Central memory CD8-positive, alpha-beta T cell (primary cell): ENCODE measurements around the gene CEP63.

Experiments
- ATAC-seq: fragments of 150-1000 bp; cut with Tn5 transposase; replicated peaks from 2 replicates; pipeline ENCODE4 v1.10.0; 2022; ENCODE audit warnings: mild to moderate bottlenecking, moderate FRiP score, moderate number of reproducible peaks; ENCODE audit not compliant: poor library complexity, severe bottlenecking; ENCODE audit errors: extremely low read depth
- DNase-seq, 2 donors: peaks; one replicate each; pipeline ENCODE4 v3.0.0; 2021; ENCODE audit warnings: low spot score in 2 of 2
- H3K27ac Mint-ChIP-seq: one replicate; pipeline ENCODE4 v1.8.0; 2022; ENCODE audit warnings: low read depth, mild to moderate bottlenecking, moderate library complexity, mixed read lengths
- H3K27me3 Mint-ChIP-seq: one replicate; pipeline ENCODE4 v1.8.0; 2022; ENCODE audit warnings: mixed read lengths
- H3K36me3 Mint-ChIP-seq: one replicate; pipeline ENCODE4 v1.8.0; 2022; ENCODE audit warnings: mild to moderate bottlenecking, moderate library complexity, mixed read lengths; ENCODE audit not compliant: insufficient read depth
- H3K4me1 Mint-ChIP-seq: one replicate; pipeline ENCODE4 v1.8.0; 2022; ENCODE audit warnings: mixed read lengths
- H3K4me3 Mint-ChIP-seq: one replicate; pipeline ENCODE4 v1.8.0; 2022; ENCODE audit warnings: mild to moderate bottlenecking, moderate library complexity, mixed read lengths
- H3K9me3 Mint-ChIP-seq: one replicate; pipeline ENCODE4 v1.8.0; 2022; ENCODE audit warnings: mixed read lengths

Gene CEP63

GRCh38 chr3:134609821-134610431, 124.1 kb downstream of the CEP63 start:
- ATAC-seq = no peak

GRCh38 chr3:134610432-134611385, 124.9 kb downstream of the CEP63 start:
- no peak overlapping the region for H3K27ac Mint-ChIP-seq
- H3K9me3 Mint-ChIP-seq = no peaks in the 10 kb centered on the region
- DNase-seq (no peak), ATAC-seq (no peak)
- H3K4me1 Mint-ChIP-seq = no peaks in the 10 kb centered on the region
- H3K27me3 Mint-ChIP-seq = peaks cover 31% of the 10 kb centered on the region
- H3K4me3 Mint-ChIP-seq = no peak overlapping the region
- H3K36me3 Mint-ChIP-seq = no peaks in the 10 kb centered on the region

More at GRCh38 chr3:134609821-134610431, 124.1 kb downstream of the CEP63 start:
- no peaks in the 10 kb centered on the region for H3K9me3 Mint-ChIP-seq
- no peaks in the 10 kb centered on the region for H3K36me3 Mint-ChIP-seq
- no peak for DNase-seq
- H3K4me3 Mint-ChIP-seq = no peak overlapping the region
- no peak overlapping the region for H3K27ac Mint-ChIP-seq
- H3K4me1 Mint-ChIP-seq = no peaks in the 10 kb centered on the region
- H3K27me3 Mint-ChIP-seq = peaks cover 31% of the 10 kb centered on the region

GRCh38 chr3:134611516-134611915, 125.7 kb downstream of the CEP63 start:
- no peak for DNase-seq
- Mint-ChIP-seq H3K4me3 (no peak overlapping the region), H3K36me3 (no peaks in the 10 kb centered on the region), H3K27ac (no peak overlapping the region), H3K27me3 (peaks cover 31% of the 10 kb centered on the region), H3K9me3 (no peaks in the 10 kb centered on the region), H3K4me1 (no peaks in the 10 kb centered on the region)
- ATAC-seq = no peak

GRCh38 chr3:134613006-134613520, 127.2 kb downstream of the CEP63 start:
- Mint-ChIP-seq H3K4me3 (no peak overlapping the region), H3K27ac (no peak overlapping the region), H3K36me3 (no peaks in the 10 kb centered on the region), H3K27me3 (peaks cover 31% of the 10 kb centered on the region), H3K4me1 (no peaks in the 10 kb centered on the region), H3K9me3 (no peaks in the 10 kb centered on the region)
- ATAC-seq = no peak
- DNase-seq = no peak

- no peaks in the 10 kb centered on the region for H3K9me3 Mint-ChIP-seq
Measured at GRCh38 chr3:134614955-134615354, 129.1 kb downstream of the CEP63 start.

GRCh38 chr3:134615743-134616142, 129.9 kb downstream of the CEP63 start:
- H3K36me3 Mint-ChIP-seq = no peaks in the 10 kb centered on the region

More at GRCh38 chr3:134614955-134615354, 129.1 kb downstream of the CEP63 start:
- Mint-ChIP-seq H3K4me3 (no peak overlapping the region), H3K4me1 (no peaks in the 10 kb centered on the region), H3K36me3 (no peaks in the 10 kb centered on the region), H3K27ac (no peak overlapping the region), H3K27me3 (peaks cover 13% of the 10 kb centered on the region)
- ATAC-seq (no peak), DNase-seq (no peak)

GRCh38 chr3:134617608-134618477, 132.0 kb downstream of the CEP63 start:
- ATAC-seq = no peak
- no peak for DNase-seq
- H3K36me3 Mint-ChIP-seq = no peaks in the 10 kb centered on the region

More at GRCh38 chr3:134615743-134616142, 129.9 kb downstream of the CEP63 start:
- Mint-ChIP-seq H3K4me1 (no peaks in the 10 kb centered on the region), H3K27ac (no peak overlapping the region), H3K27me3 (peaks cover 5% of the 10 kb centered on the region), H3K4me3 (no peak overlapping the region), H3K9me3 (no peaks in the 10 kb centered on the region)
- DNase-seq (no peak), ATAC-seq (no peak)

GRCh38 chr3:134618478-134619300, 132.8 kb downstream of the CEP63 start:
- Mint-ChIP-seq H3K4me3 (no peak overlapping the region), H3K27ac (no peak overlapping the region), H3K36me3 (no peaks in the 10 kb centered on the region), H3K9me3 (no peaks in the 10 kb centered on the region), H3K4me1 (no peaks in the 10 kb centered on the region), H3K27me3 (no peaks in the 10 kb centered on the region)
- ATAC-seq (no peak), DNase-seq (no peak)

More at GRCh38 chr3:134617608-134618477, 132.0 kb downstream of the CEP63 start:
- Mint-ChIP-seq H3K9me3 (no peaks in the 10 kb centered on the region), H3K4me3 (no peak overlapping the region), H3K27me3 (no peaks in the 10 kb centered on the region), H3K4me1 (no peaks in the 10 kb centered on the region), H3K27ac (no peak overlapping the region)

GRCh38 chr3:134619301-134619615, 133.4 kb downstream of the CEP63 start:
- Mint-ChIP-seq H3K27me3 (no peaks in the 10 kb centered on the region), H3K4me3 (no peak overlapping the region), H3K9me3 (no peaks in the 10 kb centered on the region), H3K27ac (no peak overlapping the region), H3K4me1 (no peaks in the 10 kb centered on the region), H3K36me3 (no peaks in the 10 kb centered on the region)
- ATAC-seq (no peak), DNase-seq (no peak)

GRCh38 chr3:134619884-134620445, 134.1 kb downstream of the CEP63 start:
- Mint-ChIP-seq H3K4me1 (no peaks in the 10 kb centered on the region), H3K27me3 (no peaks in the 10 kb centered on the region), H3K36me3 (no peaks in the 10 kb centered on the region), H3K27ac (no peak overlapping the region), H3K4me3 (no peak overlapping the region), H3K9me3 (no peaks in the 10 kb centered on the region)
- no peak for ATAC-seq
- DNase-seq = no peak

- no peaks in the 10 kb centered on the region for H3K27me3 Mint-ChIP-seq
- ATAC-seq (no peak), DNase-seq (no peak)
- no peaks in the 10 kb centered on the region for H3K4me1 Mint-ChIP-seq
- no peaks in the 10 kb centered on the region for H3K9me3 Mint-ChIP-seq
- H3K27ac Mint-ChIP-seq = no peak overlapping the region
- H3K4me3 Mint-ChIP-seq = no peak overlapping the region
- H3K36me3 Mint-ChIP-seq = no peaks in the 10 kb centered on the region
Measured at GRCh38 chr3:134620476-134621115, 134.7 kb downstream of the CEP63 start.
